ENCODE data around the gene ASTN2. TPM values are rescaled to one million over a fixed set of nuclear protein-coding genes. Genes with fewer than 3 reads are reported as not detected.
A peak's percentile ranks its signal among the peaks of the same experiment; 100 is the strongest.

Gene ASTN2
- total and polyA plus RNA-seq, 2 experiments from 2014 or later = 7.0 to 24.6 TPM

- Mint-ChIP-seq H3K36me3 (ENCODE audit: low read depth) (peaks cover 17% of the 10 kb centered on the region), H3K4me1 (peaks cover 5% of the 10 kb centered on the region), H3K9me3 (no peaks in the 10 kb centered on the region), H3K4me3 (no peak overlapping the region), H3K27me3 (ENCODE audit: insufficient read depth, low read depth, poor library complexity) (peaks cover 2% of the 10 kb centered on the region), H3K27ac (no peak overlapping the region)
- H4K20me1 ChIP-seq (replicated peaks; ENCODE audit: insufficient read depth) = no peaks in the 10 kb centered on the region
- H3K4me3 ChIP-seq = no peak overlapping the region
- no peak overlapping the region for H3K4me2 ChIP-seq
- 0 out of 2 replicates have a peak, but pooled peaks cover 7% of the 10 kb centered on the region for H3K9me2 ChIP-seq (ENCODE audit: insufficient read depth)
- no peaks in the 10 kb centered on the region for H3K27me3 ChIP-seq (ENCODE audit: insufficient read depth)
- ATAC-seq = no peak
- H3K27ac ChIP-seq (ENCODE audit: low read depth) = no peak overlapping the region
- no peaks in the 10 kb centered on the region for H3F3A ChIP-seq (replicated peaks; ENCODE audit: low read depth)
- peak; percentile 12 for DNase-seq (ENCODE audit: low spot score)
- TF ChIP-seq POLR2AphosphoS5 (IDR thresholded peaks at IDR 0.05; ENCODE audit: low read depth) = no peak
- TF ChIP-seq, protein P1, sequence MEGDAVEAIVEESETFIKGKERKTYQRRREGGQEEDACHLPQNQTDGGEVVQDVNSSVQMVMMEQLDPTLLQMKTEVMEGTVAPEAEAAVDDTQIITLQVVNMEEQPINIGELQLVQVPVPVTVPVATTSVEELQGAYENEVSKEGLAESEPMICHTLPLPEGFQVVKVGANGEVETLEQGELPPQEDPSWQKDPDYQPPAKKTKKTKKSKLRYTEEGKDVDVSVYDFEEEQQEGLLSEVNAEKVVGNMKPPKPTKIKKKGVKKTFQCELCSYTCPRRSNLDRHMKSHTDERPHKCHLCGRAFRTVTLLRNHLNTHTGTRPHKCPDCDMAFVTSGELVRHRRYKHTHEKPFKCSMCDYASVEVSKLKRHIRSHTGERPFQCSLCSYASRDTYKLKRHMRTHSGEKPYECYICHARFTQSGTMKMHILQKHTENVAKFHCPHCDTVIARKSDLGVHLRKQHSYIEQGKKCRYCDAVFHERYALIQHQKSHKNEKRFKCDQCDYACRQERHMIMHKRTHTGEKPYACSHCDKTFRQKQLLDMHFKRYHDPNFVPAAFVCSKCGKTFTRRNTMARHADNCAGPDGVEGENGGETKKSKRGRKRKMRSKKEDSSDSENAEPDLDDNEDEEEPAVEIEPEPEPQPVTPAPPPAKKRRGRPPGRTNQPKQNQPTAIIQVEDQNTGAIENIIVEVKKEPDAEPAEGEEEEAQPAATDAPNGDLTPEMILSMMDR (conservative IDR thresholded peaks at IDR 0.05; ENCODE audit: low read depth in 2 of 2) = no peak
- no peak for TF ChIP-seq NANOG (IDR thresholded peaks at IDR 0.05; ENCODE audit: borderline replicate concordance)
- no peak for TF ChIP-seq JUNB (IDR thresholded peaks at IDR 0.05; ENCODE audit: unreplicated experiment)
- no peaks in the 10 kb centered on the region for H3K79me2 ChIP-seq (replicated peaks; ENCODE audit: insufficient read depth)
- H3K36me3 ChIP-seq (ENCODE audit: insufficient read depth) = no peaks in the 10 kb centered on the region
- H2AFZ ChIP-seq = no peak overlapping the region
- H3K4me1 ChIP-seq (ENCODE audit: insufficient read depth) = no peaks in the 10 kb centered on the region
These were observed 979.2 kb downstream of the ASTN2 start for GRCh38 chr9:116435706-116436105.

DNA sequence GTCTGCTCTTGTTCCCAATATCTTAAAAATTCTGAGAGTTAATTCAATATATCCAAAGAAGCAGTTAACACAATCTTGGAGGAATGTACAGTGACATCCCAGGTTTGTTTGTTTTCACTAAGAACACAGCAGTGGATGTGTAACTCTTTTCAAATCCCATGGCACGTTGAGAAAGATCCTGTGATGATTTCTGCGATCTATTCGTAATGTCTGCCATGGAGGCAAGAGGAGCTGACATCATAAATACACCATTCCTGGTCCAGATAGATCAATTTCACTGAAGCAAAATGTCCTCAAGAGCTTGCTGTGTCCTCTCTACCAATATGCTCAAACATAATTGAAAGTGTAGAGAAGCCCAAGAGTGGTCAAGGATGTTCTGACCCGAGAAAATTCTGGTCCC lies 980.5 kb downstream of the ASTN2 start:
- H3F3A ChIP-seq (replicated peaks; ENCODE audit: low read depth) = no peaks in the 10 kb centered on the region
- Mint-ChIP-seq H3K27ac (no peak overlapping the region), H3K27me3 (ENCODE audit: insufficient read depth, low read depth, poor library complexity) (peaks cover 2% of the 10 kb centered on the region), H3K4me3 (no peak overlapping the region), H3K4me1 (peaks cover 5% of the 10 kb centered on the region), H3K36me3 (ENCODE audit: low read depth) (peaks cover 12% of the 10 kb centered on the region; the same call in 2 of the 3 replicates), H3K9me3 (no peaks in the 10 kb centered on the region)
- H3K4me1 ChIP-seq (ENCODE audit: insufficient read depth) = no peaks in the 10 kb centered on the region
- H3K79me2 ChIP-seq (replicated peaks; ENCODE audit: insufficient read depth) = no peaks in the 10 kb centered on the region
- no peaks in the 10 kb centered on the region for H3K36me3 ChIP-seq (ENCODE audit: insufficient read depth)
- 0 out of 2 replicates have a peak, but pooled peaks cover 7% of the 10 kb centered on the region for H3K9me2 ChIP-seq (ENCODE audit: insufficient read depth)
- TF ChIP-seq NANOG (IDR thresholded peaks at IDR 0.05; ENCODE audit: borderline replicate concordance) (no peak), ZNF462 (CRISPR knock-in tag; IDR thresholded peaks at IDR 0.05) (no peak)
- TF ChIP-seq, protein P1 (conservative IDR thresholded peaks at IDR 0.05; ENCODE audit: low read depth in 2 of 2) = no peak
- TF ChIP-seq, protein P2, sequence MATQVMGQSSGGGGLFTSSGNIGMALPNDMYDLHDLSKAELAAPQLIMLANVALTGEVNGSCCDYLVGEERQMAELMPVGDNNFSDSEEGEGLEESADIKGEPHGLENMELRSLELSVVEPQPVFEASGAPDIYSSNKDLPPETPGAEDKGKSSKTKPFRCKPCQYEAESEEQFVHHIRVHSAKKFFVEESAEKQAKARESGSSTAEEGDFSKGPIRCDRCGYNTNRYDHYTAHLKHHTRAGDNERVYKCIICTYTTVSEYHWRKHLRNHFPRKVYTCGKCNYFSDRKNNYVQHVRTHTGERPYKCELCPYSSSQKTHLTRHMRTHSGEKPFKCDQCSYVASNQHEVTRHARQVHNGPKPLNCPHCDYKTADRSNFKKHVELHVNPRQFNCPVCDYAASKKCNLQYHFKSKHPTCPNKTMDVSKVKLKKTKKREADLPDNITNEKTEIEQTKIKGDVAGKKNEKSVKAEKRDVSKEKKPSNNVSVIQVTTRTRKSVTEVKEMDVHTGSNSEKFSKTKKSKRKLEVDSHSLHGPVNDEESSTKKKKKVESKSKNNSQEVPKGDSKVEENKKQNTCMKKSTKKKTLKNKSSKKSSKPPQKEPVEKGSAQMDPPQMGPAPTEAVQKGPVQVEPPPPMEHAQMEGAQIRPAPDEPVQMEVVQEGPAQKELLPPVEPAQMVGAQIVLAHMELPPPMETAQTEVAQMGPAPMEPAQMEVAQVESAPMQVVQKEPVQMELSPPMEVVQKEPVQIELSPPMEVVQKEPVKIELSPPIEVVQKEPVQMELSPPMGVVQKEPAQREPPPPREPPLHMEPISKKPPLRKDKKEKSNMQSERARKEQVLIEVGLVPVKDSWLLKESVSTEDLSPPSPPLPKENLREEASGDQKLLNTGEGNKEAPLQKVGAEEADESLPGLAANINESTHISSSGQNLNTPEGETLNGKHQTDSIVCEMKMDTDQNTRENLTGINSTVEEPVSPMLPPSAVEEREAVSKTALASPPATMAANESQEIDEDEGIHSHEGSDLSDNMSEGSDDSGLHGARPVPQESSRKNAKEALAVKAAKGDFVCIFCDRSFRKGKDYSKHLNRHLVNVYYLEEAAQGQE (IDR thresholded peaks at IDR 0.05; ENCODE audit: unreplicated experiment) = no peak
- no peaks in the 10 kb centered on the region for H4K20me1 ChIP-seq (replicated peaks; ENCODE audit: insufficient read depth)
- ATAC-seq (no peak), DNase-seq (ENCODE audit: low spot score) (no peak)
- H3K27me3 ChIP-seq (ENCODE audit: insufficient read depth) = no peaks in the 10 kb centered on the region
- no peak overlapping the region for H3K4me2 ChIP-seq
- no peak overlapping the region for H3K27ac ChIP-seq (ENCODE audit: low read depth)
- H2AFZ ChIP-seq = no peak overlapping the region
- no peak overlapping the region for H3K4me3 ChIP-seq

Data from GM23338 (cell line).